Neural crest cell (in vitro differentiated cells): ENCODE data around the gene PCSK5. TPM values are rescaled to one million over a fixed set of nuclear protein-coding genes. Genes with fewer than 3 reads are reported as not detected.

Experiments used
- DNase-seq: peaks from one replicate; pipeline ENCODE4 v3.0.0; 2021; ENCODE audit warnings: low read depth, mixed read lengths, low spot score
- H3K27ac Mint-ChIP-seq: one replicate; pipeline ENCODE4 v1.8.0; 2021; ENCODE audit warnings: mild to moderate bottlenecking, mixed read lengths; ENCODE audit not compliant: unreplicated experiment
- H3K27me3 Mint-ChIP-seq: 2 replicates; pipeline ENCODE4 v1.8.0; 2021; ENCODE audit warnings: low read depth, mild to moderate bottlenecking, mixed read lengths
- H3K36me3 Mint-ChIP-seq: 2 replicates; pipeline ENCODE4 v1.8.0; 2021; ENCODE audit warnings: low read depth, mild to moderate bottlenecking, mixed read lengths
- H3K4me1 Mint-ChIP-seq: 2 replicates; pipeline ENCODE4 v1.8.0; 2021; ENCODE audit warnings: mixed read lengths
- H3K4me3 Mint-ChIP-seq: one replicate; pipeline ENCODE4 v1.8.0; 2021; ENCODE audit warnings: mild to moderate bottlenecking, mixed read lengths
- H3K9me3 Mint-ChIP-seq: 2 replicates; pipeline ENCODE4 v1.8.0; 2021; ENCODE audit warnings: mixed read lengths
- CTCF ChIP-seq: fragments of 200-600 bp; sonication (generic); conservative IDR thresholded peaks from 2 replicates; pipeline ENCODE4 v1.5.0; 2021; ENCODE audit warnings: antibody characterized with exemption, mild to moderate bottlenecking
- total RNA-seq: library from RNA; stranded (reverse); gene quantifications from 2 replicates; pipeline ENCODE4 v1.2.1, GENCODE V29; 2021

PCSK5 gene
- total RNA-seq, 1 donor from 2014 or later, result 3.1 TPM

GRCh38 chr9:75918154-75918553, 27.7 kb downstream of the PCSK5 start:
- Mint-ChIP-seq H3K4me3 (no peak overlapping the region), H3K4me1 (no peaks in the 10 kb centered on the region), H3K27me3 (no peaks in the 10 kb centered on the region), H3K27ac (no peak overlapping the region), H3K9me3 (peaks cover 2% of the 10 kb centered on the region), H3K36me3 (no peaks in the 10 kb centered on the region)
- TF ChIP-seq CTCF, result no peak
- no peak for DNase-seq

- H3K4me1 Mint-ChIP-seq, result no peaks in the 10 kb centered on the region
- no peaks in the 10 kb centered on the region for H3K36me3 Mint-ChIP-seq
- H3K27ac Mint-ChIP-seq, result no peak overlapping the region
- TF ChIP-seq CTCF, result no peak
- no peaks in the 10 kb centered on the region for H3K27me3 Mint-ChIP-seq
- peaks cover 3% of the 10 kb centered on the region for H3K9me3 Mint-ChIP-seq
- H3K4me3 Mint-ChIP-seq, result no peak overlapping the region
- no peak for DNase-seq
Measured at GRCh38 chr9:75918909-75919308, 28.4 kb downstream of the PCSK5 start.

- Mint-ChIP-seq H3K4me3 (no peak overlapping the region), H3K4me1 (no peaks in the 10 kb centered on the region), H3K36me3 (no peaks in the 10 kb centered on the region), H3K9me3 (peaks cover 3% of the 10 kb centered on the region), H3K27me3 (no peaks in the 10 kb centered on the region), H3K27ac (no peak overlapping the region)
- TF ChIP-seq CTCF, result no peak
- DNase-seq, result no peak
Measured at GRCh38 chr9:75921391-75922127, 31.1 kb downstream of the PCSK5 start.

GRCh38 chr9:75926385-75926784, 35.9 kb downstream of the PCSK5 start:
- Mint-ChIP-seq H3K27me3 (no peaks in the 10 kb centered on the region), H3K4me3 (no peak overlapping the region), H3K27ac (no peak overlapping the region), H3K9me3 (peaks cover 7% of the 10 kb centered on the region), H3K36me3 (no peaks in the 10 kb centered on the region), H3K4me1 (peaks cover 20% of the 10 kb centered on the region)
- no peak for DNase-seq
- no peak for TF ChIP-seq CTCF

- H3K9me3 Mint-ChIP-seq, result peaks cover 7% of the 10 kb centered on the region
- peaks cover 20% of the 10 kb centered on the region for H3K4me1 Mint-ChIP-seq
- no peak for TF ChIP-seq CTCF
- no peak for DNase-seq
- no peaks in the 10 kb centered on the region for H3K36me3 Mint-ChIP-seq
- H3K27me3 Mint-ChIP-seq, result no peaks in the 10 kb centered on the region
- H3K4me3 Mint-ChIP-seq, result no peak overlapping the region
- no peak overlapping the region for H3K27ac Mint-ChIP-seq
Measured at GRCh38 chr9:75927356-75927755, 36.9 kb downstream of the PCSK5 start.
